Skeletal muscle satellite cell (primary cell): Measurements from ENCODE around the gene USP24.
"Not testable (repeated sequence)": the region's sequence is repeated elsewhere in the genome, so short reads cannot be mapped to it uniquely, and the experiment has no call there.

ENCODE experiments used
- H3K27me3 ChIP-seq: 2 replicates; pipeline ENCODE4 v1.7.0; 2013; ENCODE audit warnings: low read length; ENCODE audit not compliant: control insufficient read depth, insufficient read depth
- H3K36me3 ChIP-seq: 2 replicates; pipeline ENCODE4 v1.7.0; 2013; ENCODE audit warnings: mild to moderate bottlenecking, control low read depth, low read length; ENCODE audit not compliant: insufficient read depth
- H3K4me1 ChIP-seq: 2 replicates; pipeline ENCODE4 v1.7.0; 2013; ENCODE audit warnings: low read length; ENCODE audit not compliant: control insufficient read depth, insufficient read depth
- H3K4me2 ChIP-seq: 2 replicates; pipeline ENCODE4 v1.7.0; 2013; ENCODE audit warnings: mild to moderate bottlenecking, low read length
- H3K4me3 ChIP-seq: 2 replicates; pipeline ENCODE4 v1.7.0; 2013; ENCODE audit warnings: low read length
- H3K9ac ChIP-seq: 2 replicates; pipeline ENCODE4 v1.7.0; 2013; ENCODE audit warnings: mild to moderate bottlenecking, low read depth, low read length, moderate library complexity
- H3K9me3 ChIP-seq: replicated peaks from 2 replicates; pipeline ENCODE4 v1.7.0; 2013; ENCODE audit warnings: mild to moderate bottlenecking, control low read depth, low read length

USP24 gene

DNA sequence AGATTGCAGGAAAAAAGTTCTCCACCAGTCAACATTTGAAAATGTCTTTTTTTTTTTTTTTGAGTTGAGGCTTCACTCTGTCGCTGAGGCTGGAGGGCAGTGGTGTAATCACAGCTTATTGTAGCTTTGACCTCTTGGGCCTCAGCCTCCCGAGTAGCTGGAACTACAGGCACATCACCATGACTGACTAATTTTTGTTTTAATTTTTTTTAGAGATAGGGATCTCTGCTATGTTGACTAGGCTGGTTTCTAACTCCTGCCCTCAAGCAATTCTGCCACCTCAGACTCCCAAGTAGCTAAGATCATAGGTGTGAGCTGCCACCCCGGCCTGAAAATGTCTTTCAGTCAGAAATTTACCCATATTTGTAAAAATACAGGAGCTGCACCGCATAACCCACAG is 30.6 kb upstream of the USP24 start:
- Histone ChIP-seq H3K4me2 (no peak overlapping the region), H3K9me3 (no peaks in the 10 kb centered on the region), H3K4me3 (no peak overlapping the region), H3K4me1 (peaks cover 4% of the 10 kb centered on the region), H3K9ac (no peak overlapping the region), H3K36me3 (no peaks in the 10 kb centered on the region), H3K27me3 (no peaks in the 10 kb centered on the region)

- Histone ChIP-seq H3K27me3 (no peaks in the 10 kb centered on the region), H3K4me2 (no peak overlapping the region), H3K9ac (no peak overlapping the region), H3K4me1 (peaks cover 4% of the 10 kb centered on the region), H3K36me3 (no peaks in the 10 kb centered on the region), H3K4me3 (no peak overlapping the region), H3K9me3 (no peaks in the 10 kb centered on the region)
These were observed 29.4 kb upstream of the USP24 start for GRCh38 chr1:55244476-55245099.

- no peaks in the 10 kb centered on the region for H3K9me3 ChIP-seq
- H3K4me3 ChIP-seq: no peak overlapping the region
- H3K4me1 ChIP-seq: peaks cover 4% of the 10 kb centered on the region
These were observed 28.5 kb upstream of the USP24 start for GRCh38 chr1:55243655-55244054.

GRCh38 chr1:55239548-55239947 is 24.4 kb upstream of the USP24 start:
- no peak overlapping the region for H3K4me2 ChIP-seq
- no peak overlapping the region for H3K9ac ChIP-seq
- H3K27me3 ChIP-seq: no peaks in the 10 kb centered on the region
- H3K9me3 ChIP-seq: no peaks in the 10 kb centered on the region
- no peaks in the 10 kb centered on the region for H3K36me3 ChIP-seq
- H3K4me3 ChIP-seq: no peak overlapping the region
- H3K4me1 ChIP-seq: peaks cover 13% of the 10 kb centered on the region

More at GRCh38 chr1:55243655-55244054, 28.5 kb upstream of the USP24 start:
- H3K27me3 ChIP-seq: no peaks in the 10 kb centered on the region
- H3K9ac ChIP-seq: no peak overlapping the region
- no peak overlapping the region for H3K4me2 ChIP-seq
- no peaks in the 10 kb centered on the region for H3K36me3 ChIP-seq

- Histone ChIP-seq H3K4me1 (peaks cover 22% of the 10 kb centered on the region), H3K36me3 (no peaks in the 10 kb centered on the region), H3K9me3 (no peaks in the 10 kb centered on the region), H3K27me3 (peaks cover 14% of the 10 kb centered on the region), H3K4me2 (peak overlapping the region; percentile 56), H3K9ac (no peak overlapping the region), H3K4me3 (no peak overlapping the region)
These were observed 20.6 kb upstream of the USP24 start for GRCh38 chr1:55235722-55236121.

DNA sequence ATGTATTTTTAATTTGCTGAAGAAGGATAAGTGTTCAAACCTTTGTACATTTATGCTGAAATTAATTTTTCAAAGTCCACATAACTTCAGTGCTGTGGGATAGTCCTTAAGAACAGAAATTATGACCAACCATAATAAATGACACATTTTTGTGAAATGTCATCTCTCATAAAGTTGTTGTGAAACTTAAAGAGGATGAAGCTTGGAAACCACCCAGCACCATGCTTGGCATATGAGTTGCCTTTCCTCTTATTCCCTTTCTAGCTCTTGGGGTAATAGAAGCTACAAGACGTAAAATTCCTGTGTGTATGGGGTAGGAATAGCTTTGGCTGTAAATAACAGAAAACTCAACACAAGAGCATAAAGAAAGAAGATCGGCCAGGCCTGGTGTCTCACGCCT is 18.9 kb upstream of the USP24 start:
- peak overlapping the region; percentile 34 for H3K4me3 ChIP-seq
- H3K9me3 ChIP-seq: no peaks in the 10 kb centered on the region
- H3K9ac ChIP-seq: no peak overlapping the region
- H3K27me3 ChIP-seq: peaks cover 18% of the 10 kb centered on the region
- peaks cover 22% of the 10 kb centered on the region for H3K4me1 ChIP-seq
- no peaks in the 10 kb centered on the region for H3K36me3 ChIP-seq
- H3K4me2 ChIP-seq: peak overlapping the region; percentile 31

DNA sequence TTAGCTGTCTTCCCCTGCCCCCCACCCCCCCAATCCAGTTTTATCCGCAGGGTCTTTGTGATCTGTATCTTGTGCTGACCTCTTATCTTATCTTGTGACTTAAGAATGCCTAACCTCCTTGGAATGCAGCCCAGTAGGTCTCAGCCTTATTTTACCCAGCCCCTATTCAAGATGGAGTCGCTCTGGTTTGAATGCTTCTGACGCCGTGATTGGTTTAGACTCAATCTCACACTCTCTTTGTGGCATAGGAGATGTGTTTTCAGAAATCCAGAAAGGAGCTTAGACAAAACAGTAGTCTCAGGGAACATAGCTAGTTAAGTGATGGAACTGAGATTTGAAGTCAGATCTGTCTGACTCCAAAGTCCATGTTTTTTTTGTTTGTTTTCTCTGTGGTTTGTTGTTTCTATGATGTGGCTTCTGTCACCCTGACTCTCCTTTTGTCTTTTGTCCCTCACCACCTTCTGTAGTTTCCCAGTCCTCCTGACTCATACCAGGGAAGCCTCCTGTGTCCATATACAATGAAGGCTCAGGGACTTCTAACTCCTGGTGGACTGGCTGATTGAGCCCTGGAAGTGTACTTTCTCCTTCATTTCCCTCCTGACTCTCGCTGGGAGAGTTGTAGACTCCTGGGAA is 18.1 kb upstream of the USP24 start:
- H3K9ac ChIP-seq: no peak overlapping the region
- peaks cover 22% of the 10 kb centered on the region for H3K4me1 ChIP-seq
- peak overlapping the region; percentile 34 for H3K4me3 ChIP-seq
- no peaks in the 10 kb centered on the region for H3K36me3 ChIP-seq
- H3K9me3 ChIP-seq: no peaks in the 10 kb centered on the region
- H3K27me3 ChIP-seq: peaks cover 18% of the 10 kb centered on the region
- H3K4me2 ChIP-seq: peak overlapping the region; percentile 31

- H3K4me3 ChIP-seq: no peak overlapping the region
- H3K36me3 ChIP-seq: no peaks in the 10 kb centered on the region
- peaks cover 18% of the 10 kb centered on the region for H3K27me3 ChIP-seq
- peaks cover 22% of the 10 kb centered on the region for H3K4me1 ChIP-seq
- no peak overlapping the region for H3K4me2 ChIP-seq
- no peaks in the 10 kb centered on the region for H3K9me3 ChIP-seq
- H3K9ac ChIP-seq: no peak overlapping the region
These were observed 17.4 kb upstream of the USP24 start for GRCh38 chr1:55232448-55233144.

- no peak overlapping the region for H3K4me2 ChIP-seq
These were observed 16.6 kb upstream of the USP24 start for GRCh38 chr1:55231745-55232144.

DNA sequence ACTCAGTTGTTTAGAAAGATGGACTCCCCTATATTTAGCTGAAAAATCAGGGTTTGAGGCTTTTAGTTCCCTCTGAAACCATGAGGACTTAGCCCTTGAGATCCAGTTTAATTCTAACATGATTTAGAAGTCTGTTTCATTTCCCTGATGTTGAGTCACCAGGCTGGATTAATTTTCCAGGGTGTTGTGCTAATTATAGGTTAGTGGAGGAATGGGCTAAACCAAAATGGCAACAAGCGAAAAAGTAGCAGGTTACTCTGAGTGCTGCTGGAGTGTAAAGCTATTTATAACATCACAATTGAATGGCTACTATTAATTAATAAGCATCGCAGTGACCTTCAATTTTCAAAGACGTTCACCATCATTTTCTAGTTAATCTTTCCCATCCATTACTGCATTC is 15.5 kb upstream of the USP24 start:
- no peak overlapping the region for H3K4me3 ChIP-seq
- H3K27me3 ChIP-seq: peaks cover 21% of the 10 kb centered on the region
- H3K4me2 ChIP-seq: no peak overlapping the region
- no peak overlapping the region for H3K9ac ChIP-seq
- no peaks in the 10 kb centered on the region for H3K9me3 ChIP-seq
- peaks cover 19% of the 10 kb centered on the region for H3K4me1 ChIP-seq
- H3K36me3 ChIP-seq: no peaks in the 10 kb centered on the region

More at GRCh38 chr1:55231745-55232144, 16.6 kb upstream of the USP24 start:
- no peaks in the 10 kb centered on the region for H3K36me3 ChIP-seq
- H3K4me1 ChIP-seq: peaks cover 22% of the 10 kb centered on the region
- H3K4me3 ChIP-seq: no peak overlapping the region
- no peaks in the 10 kb centered on the region for H3K9me3 ChIP-seq
- no peak overlapping the region for H3K9ac ChIP-seq
- peaks cover 18% of the 10 kb centered on the region for H3K27me3 ChIP-seq

DNA sequence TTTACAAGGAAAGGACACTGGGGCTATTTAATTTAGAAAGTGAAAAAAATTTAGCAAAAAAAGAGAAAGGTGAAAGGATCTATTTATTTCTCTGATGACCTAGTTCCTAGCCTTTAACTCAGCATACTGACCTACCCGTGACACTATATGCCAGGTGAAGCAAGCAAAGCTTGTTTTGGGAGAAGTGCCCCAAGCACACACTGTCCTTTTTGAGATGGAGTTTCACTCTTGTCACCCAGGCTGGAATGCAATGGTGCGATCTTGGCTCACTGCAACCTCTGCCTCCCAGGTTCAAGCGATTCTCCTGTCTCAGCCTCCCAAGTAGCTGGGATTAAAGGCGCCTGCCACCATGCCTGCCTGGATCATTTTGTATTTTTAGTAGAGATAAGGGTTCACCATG is 14.6 kb upstream of the USP24 start:
- not testable (repeated sequence) for H3K9ac ChIP-seq, H3K36me3 ChIP-seq, H3K9me3 ChIP-seq, H3K4me2 ChIP-seq, H3K4me3 ChIP-seq
- H3K27me3 ChIP-seq: peaks cover 23% of the 10 kb centered on the region
- peaks cover 14% of the 10 kb centered on the region for H3K4me1 ChIP-seq
